Karpas-422 (cell line): ENCODE data around the gene GPR31. TPM values are rescaled to one million over a fixed set of nuclear protein-coding genes. Genes with fewer than 3 reads are reported as not detected.

Experiments used
- DNase-seq: peaks from one replicate; pipeline ENCODE4 v3.0.0-alpha.2; 2015
- H2AFZ ChIP-seq: fragments of 200-600 bp; sonication (generic); 2 replicates; pipeline ENCODE4 v1.6.1; 2014; ENCODE audit warnings: antibody characterized with exemption, low read length, mixed read lengths
- H3K27ac ChIP-seq: fragments of 200-600 bp; sonication (generic); 2 replicates; pipeline ENCODE4 v1.5.1; 2014; ENCODE audit warnings: mild to moderate bottlenecking, low read length, moderate library complexity
- H3K27me3 ChIP-seq: fragments of 200-600 bp; sonication (generic); 2 replicates; pipeline ENCODE4 v1.6.1; 2014; ENCODE audit warnings: low read length, mixed read lengths
- H3K36me3 ChIP-seq: fragments of 200-600 bp; sonication (generic); 2 replicates; pipeline ENCODE4 v1.6.1; 2014; ENCODE audit warnings: low read length, mixed read lengths; ENCODE audit not compliant: insufficient read depth
- H3K4me1 ChIP-seq: fragments of 200-600 bp; sonication (generic); 2 replicates; pipeline ENCODE4 v1.6.1; 2014; ENCODE audit warnings: mild to moderate bottlenecking, low read length, mixed read lengths
- H3K4me2 ChIP-seq: fragments of 200-600 bp; sonication (generic); 2 replicates; pipeline ENCODE4 v1.6.1; 2014; ENCODE audit warnings: low read length, low read depth, mild to moderate bottlenecking; ENCODE audit not compliant: poor library complexity, severe bottlenecking
- H3K4me3 ChIP-seq: fragments of 200-600 bp; sonication (generic); 2 replicates; pipeline ENCODE4 v1.5.1; 2014; ENCODE audit warnings: mild to moderate bottlenecking, antibody characterized with exemption, low read length, mixed read lengths
- H3K79me2 ChIP-seq: fragments of 200-600 bp; sonication (generic); 2 replicates; pipeline ENCODE4 v1.6.1; 2014; ENCODE audit warnings: mild to moderate bottlenecking, low read length, mixed read lengths
- H3K9ac ChIP-seq: fragments of 200-600 bp; sonication (generic); 2 replicates; pipeline ENCODE4 v1.6.0; 2014; ENCODE audit warnings: low read length
- H3K9me2 ChIP-seq: fragments of 200-600 bp; sonication (generic), shearing (Covaris generic); replicated peaks from 2 replicates; pipeline ENCODE4 v1.6.0; 2014; ENCODE audit warnings: mild to moderate bottlenecking, low read length, moderate library complexity; ENCODE audit not compliant: insufficient read depth
- H3K9me3 ChIP-seq: fragments of 300-700, 200-600 bp; sonication (generic); 2 replicates; pipeline ENCODE4 v1.6.1; 2014; ENCODE audit warnings: low read length, mixed read lengths
- H4K20me1 ChIP-seq: fragments of 200-600 bp; sonication (generic); 2 replicates; pipeline ENCODE4 v1.6.1; 2014; ENCODE audit warnings: mild to moderate bottlenecking, antibody characterized with exemption, low read length, low read depth; ENCODE audit not compliant: insufficient read depth
- total RNA-seq: library from RNA; depleted of rRNA; stranded (reverse); fragments of >200 nt; shearing (Covaris generic); gene quantifications from 2 replicates; pipeline ENCODE4 v1.2.3, GENCODE V29; 2014; ENCODE audit warnings: low replicate concordance

GPR31 gene
- total RNA-seq, 1 experiment from 2014 or later = not detected

GRCh38 chr6:167130712-167131684 is 26.8 kb downstream of the GPR31 start:
- no peak overlapping the region for H2AFZ ChIP-seq
- H3K27me3 ChIP-seq = no peaks in the 10 kb centered on the region
- H3K36me3 ChIP-seq = no peaks in the 10 kb centered on the region
- no peak for DNase-seq
- H3K9me2 ChIP-seq = no peaks in the 10 kb centered on the region
- no peaks in the 10 kb centered on the region for H3K4me1 ChIP-seq
- H3K4me3 ChIP-seq = no peak overlapping the region
- H3K79me2 ChIP-seq = no peaks in the 10 kb centered on the region
- H3K27ac ChIP-seq = no peak overlapping the region
- no peaks in the 10 kb centered on the region for H3K9me3 ChIP-seq
- 0 out of 2 replicates have a peak, but pooled peaks cover 9% of the 10 kb centered on the region for H4K20me1 ChIP-seq
- no peak overlapping the region for H3K9ac ChIP-seq
- H3K4me2 ChIP-seq = no peak overlapping the region

DNA sequence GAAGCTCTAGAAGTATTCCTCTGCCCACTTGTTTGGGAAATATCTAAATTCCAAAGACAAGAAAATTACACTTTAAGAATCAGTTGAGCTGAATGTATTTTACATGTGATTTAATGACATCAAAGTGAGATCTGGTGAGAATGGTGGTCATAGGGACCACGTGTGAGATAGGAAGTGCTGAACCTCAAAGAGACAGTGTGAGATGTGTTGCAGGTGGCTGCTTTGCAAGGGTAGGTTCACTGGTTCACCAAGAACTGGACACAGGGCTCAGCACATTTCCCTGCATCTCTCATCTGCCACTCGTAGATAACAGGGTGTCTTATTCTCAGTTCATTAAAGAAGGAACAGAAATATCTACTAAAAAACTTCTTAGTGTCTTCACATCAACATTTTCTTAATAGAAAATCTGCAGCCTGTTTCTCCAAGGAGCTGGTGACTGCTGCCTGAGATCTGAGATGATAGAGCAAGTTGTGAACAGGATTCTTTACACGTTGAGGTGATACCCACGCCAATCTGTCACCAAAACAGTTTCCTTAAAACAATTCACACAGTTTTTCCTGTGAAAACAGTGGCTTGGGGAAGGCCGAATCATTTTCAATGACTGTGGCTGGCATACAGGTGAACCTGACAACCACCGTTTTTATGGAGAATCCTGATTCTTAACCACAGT is 27.6 kb downstream of the GPR31 start:
- Histone ChIP-seq H3K9ac (no peak overlapping the region), H3K36me3 (no peaks in the 10 kb centered on the region), H3K79me2 (no peaks in the 10 kb centered on the region), H3K9me3 (no peaks in the 10 kb centered on the region), H3K4me1 (no peaks in the 10 kb centered on the region), H3K27ac (no peak overlapping the region), H3K4me2 (no peak overlapping the region), H3K27me3 (no peaks in the 10 kb centered on the region), H3K4me3 (no peak overlapping the region), H3K9me2 (no peaks in the 10 kb centered on the region), H2AFZ (no peak overlapping the region), H4K20me1 (0 out of 2 replicates have a peak, but pooled peaks cover 9% of the 10 kb centered on the region)
- DNase-seq = no peak

DNA sequence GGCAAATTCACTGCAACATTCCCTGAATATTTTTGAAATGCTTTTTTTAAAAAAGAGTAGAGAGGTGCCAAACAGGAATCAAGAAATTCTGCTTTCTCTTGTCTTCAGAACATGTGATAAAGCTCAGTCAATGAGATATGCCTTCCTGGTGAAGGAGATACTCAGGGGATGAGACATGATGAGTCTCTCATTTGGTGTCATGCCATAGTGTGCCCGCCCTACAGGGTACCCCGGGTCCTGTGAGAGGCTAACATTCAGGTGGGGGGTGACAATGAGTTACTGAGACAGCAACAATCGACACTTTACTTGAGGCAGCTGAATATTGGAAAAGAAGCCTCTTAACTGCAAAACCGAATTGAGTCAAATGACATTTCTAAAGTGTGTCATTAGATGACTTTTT is 28.2 kb downstream of the GPR31 start:
- H3K4me2 ChIP-seq = no peak overlapping the region
- no peak for DNase-seq
- H3K9me2 ChIP-seq = no peaks in the 10 kb centered on the region
- H3K27ac ChIP-seq = no peak overlapping the region
- 0 out of 2 replicates have a peak, but pooled peaks cover 9% of the 10 kb centered on the region for H4K20me1 ChIP-seq
- no peak overlapping the region for H3K4me3 ChIP-seq
- no peak overlapping the region for H2AFZ ChIP-seq
- no peak overlapping the region for H3K9ac ChIP-seq
- no peaks in the 10 kb centered on the region for H3K27me3 ChIP-seq
- no peaks in the 10 kb centered on the region for H3K9me3 ChIP-seq
- H3K36me3 ChIP-seq = no peaks in the 10 kb centered on the region
- no peaks in the 10 kb centered on the region for H3K4me1 ChIP-seq
- H3K79me2 ChIP-seq = no peaks in the 10 kb centered on the region

DNA sequence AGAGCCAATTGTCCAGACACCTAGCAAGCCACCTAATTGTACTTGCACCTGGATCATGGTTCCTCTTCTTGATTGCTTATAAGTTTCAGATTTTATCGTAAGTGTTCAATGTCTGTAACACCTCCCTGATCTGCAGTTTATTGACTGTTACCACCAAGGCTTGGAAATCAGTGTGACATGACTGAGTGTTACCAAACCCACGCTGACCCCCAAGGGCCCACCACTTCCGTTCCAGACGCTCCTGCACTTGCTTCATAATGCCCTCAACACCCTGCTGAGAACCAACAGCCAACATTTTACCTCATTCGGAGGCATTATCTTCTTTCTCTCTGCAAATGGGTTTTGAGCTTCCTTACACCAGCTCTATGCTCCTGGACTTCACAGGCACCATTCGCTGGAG is 28.6 kb downstream of the GPR31 start:
- DNase-seq = no peak
- Histone ChIP-seq H3K36me3 (no peaks in the 10 kb centered on the region), H3K4me3 (no peak overlapping the region), H3K4me2 (no peak overlapping the region), H4K20me1 (0 out of 2 replicates have a peak, but pooled peaks cover 8% of the 10 kb centered on the region), H3K4me1 (no peaks in the 10 kb centered on the region), H3K27ac (no peak overlapping the region), H3K79me2 (no peaks in the 10 kb centered on the region), H3K9me2 (no peaks in the 10 kb centered on the region), H3K27me3 (no peaks in the 10 kb centered on the region), H3K9ac (no peak overlapping the region), H2AFZ (no peak overlapping the region), H3K9me3 (no peaks in the 10 kb centered on the region)

DNA sequence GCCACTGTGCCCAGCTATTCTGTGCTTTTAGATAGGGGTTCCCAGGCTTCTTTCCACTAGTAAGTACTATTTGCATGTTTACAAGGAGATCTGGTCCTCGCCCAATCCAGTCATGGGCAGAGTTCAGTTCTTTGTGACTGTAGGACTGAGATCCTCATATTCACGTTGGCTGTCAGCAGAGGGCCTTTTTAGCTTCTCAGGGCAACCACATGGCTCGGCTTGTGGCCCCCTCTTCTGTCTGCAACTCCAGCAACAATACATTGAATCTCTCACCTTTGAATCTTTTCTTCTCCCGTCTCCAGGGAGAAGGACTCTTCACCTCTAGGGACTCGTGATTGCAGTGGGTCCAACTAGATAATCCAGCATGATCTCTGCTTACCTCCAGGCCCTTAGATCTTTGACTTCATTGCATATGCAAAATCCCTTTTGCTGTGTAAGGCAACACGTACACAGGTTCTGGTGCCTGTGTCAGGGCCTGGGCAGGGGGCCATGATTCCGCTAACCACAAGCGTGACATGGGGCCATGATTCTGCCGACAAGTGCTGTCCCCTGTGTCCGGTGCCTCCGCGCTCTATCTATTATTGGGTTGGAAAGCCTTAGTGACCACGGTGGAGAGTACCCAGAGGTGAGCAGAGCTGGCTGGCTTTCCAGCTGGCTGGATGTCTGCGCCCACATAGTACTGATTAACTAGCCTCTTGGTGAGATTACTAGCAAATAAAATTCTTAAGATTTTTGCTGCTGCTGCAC is 29.8 kb downstream of the GPR31 start:
- Histone ChIP-seq H3K9me2 (no peaks in the 10 kb centered on the region), H3K79me2 (no peaks in the 10 kb centered on the region), H3K9me3 (no peaks in the 10 kb centered on the region), H3K27me3 (no peaks in the 10 kb centered on the region), H3K9ac (no peak overlapping the region), H3K4me2 (no peak overlapping the region), H3K27ac (no peak overlapping the region), H3K4me3 (no peak overlapping the region), H2AFZ (no peak overlapping the region), H3K4me1 (peaks cover 1% of the 10 kb centered on the region; the same call in 1 of the 2 replicates), H3K36me3 (no peaks in the 10 kb centered on the region), H4K20me1 (peaks cover 7% of the 10 kb centered on the region; the same call in 1 of the 2 replicates)
- DNase-seq = no peak

DNA sequence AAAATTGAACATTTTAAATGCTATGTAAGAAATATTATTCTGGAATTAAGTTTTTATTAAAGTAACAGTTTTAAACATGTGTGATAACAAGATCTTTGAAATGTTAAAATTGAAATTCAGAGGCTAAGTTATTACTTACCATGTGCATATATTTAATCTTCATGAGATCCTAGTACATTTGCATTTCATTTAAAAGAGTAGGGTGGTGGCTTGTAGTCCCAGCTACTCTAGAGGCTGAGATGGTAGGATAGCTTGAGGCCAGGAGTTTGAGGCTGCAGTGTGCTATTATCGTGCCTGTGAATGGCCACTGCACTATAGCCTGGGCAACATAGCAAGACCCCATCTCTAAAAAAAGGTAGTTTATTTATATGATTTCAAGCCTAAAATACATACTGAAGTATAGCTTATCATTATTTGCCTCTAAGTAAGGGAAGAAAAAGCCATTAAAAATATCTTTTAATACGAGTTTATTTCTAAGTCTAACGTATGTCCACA is 31.9 kb downstream of the GPR31 start:
- H3K4me1 ChIP-seq = peaks cover 22% of the 10 kb centered on the region

DNA sequence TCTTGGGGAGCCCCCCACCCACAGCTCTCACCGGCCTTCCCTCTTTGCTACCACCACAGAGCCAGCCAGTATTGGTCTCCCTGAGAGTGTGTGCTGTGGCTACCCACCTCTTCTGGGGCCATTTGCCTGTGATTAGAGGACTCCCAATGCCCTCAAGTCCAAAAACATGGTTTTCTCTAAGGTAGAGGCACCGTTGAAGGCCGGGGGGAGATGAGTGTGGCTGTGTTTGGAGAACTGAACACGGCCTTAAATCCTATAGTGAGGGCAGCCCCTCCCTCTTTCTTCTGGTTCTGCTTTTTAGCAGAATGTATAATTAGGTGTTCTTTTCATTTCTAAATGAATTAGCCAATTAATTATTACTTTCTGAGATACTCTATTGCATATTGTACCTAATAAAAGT is 32.4 kb downstream of the GPR31 start:
- Histone ChIP-seq H2AFZ (no peak overlapping the region), H3K4me1 (peaks cover 27% of the 10 kb centered on the region)

More for the DNA sequence above, 31.9 kb downstream of the GPR31 start:
- Histone ChIP-seq H3K4me2 (no peak overlapping the region), H3K9me2 (no peaks in the 10 kb centered on the region), H3K27me3 (no peaks in the 10 kb centered on the region), H3K36me3 (no peaks in the 10 kb centered on the region), H3K4me3 (no peak overlapping the region), H3K79me2 (no peaks in the 10 kb centered on the region), H3K27ac (no peak overlapping the region), H2AFZ (no peak overlapping the region), H4K20me1 (peaks cover 26% of the 10 kb centered on the region; the same call in 1 of the 2 replicates), H3K9me3 (no peaks in the 10 kb centered on the region), H3K9ac (no peak overlapping the region)
- DNase-seq = no peak

More for the DNA sequence above, 32.4 kb downstream of the GPR31 start:
- H4K20me1 ChIP-seq = peaks cover 28% of the 10 kb centered on the region; the same call in 1 of the 2 replicates
- no peak overlapping the region for H3K9ac ChIP-seq
- no peaks in the 10 kb centered on the region for H3K79me2 ChIP-seq
- no peak overlapping the region for H3K27ac ChIP-seq
- H3K9me2 ChIP-seq = no peaks in the 10 kb centered on the region
- no peaks in the 10 kb centered on the region for H3K36me3 ChIP-seq
- H3K4me3 ChIP-seq = no peak overlapping the region
- H3K9me3 ChIP-seq = no peaks in the 10 kb centered on the region
- no peak overlapping the region for H3K4me2 ChIP-seq
- no peaks in the 10 kb centered on the region for H3K27me3 ChIP-seq
- DNase-seq = no peak
